IPS-NIHi11 (cell line): Measurements from ENCODE around the gene TNPO2.
A peak's percentile ranks its signal among the peaks of the same experiment; 100 is the strongest.
"Not testable (repeated sequence)": the region's sequence is repeated elsewhere in the genome, so short reads cannot be mapped to it uniquely, and the experiment has no call there.

Source experiments
- DNase-seq: peaks from one replicate; pipeline ENCODE4 v3.0.0; 2012; ENCODE audit warnings: mixed read lengths, low spot score

The TNPO2 gene

DNA sequence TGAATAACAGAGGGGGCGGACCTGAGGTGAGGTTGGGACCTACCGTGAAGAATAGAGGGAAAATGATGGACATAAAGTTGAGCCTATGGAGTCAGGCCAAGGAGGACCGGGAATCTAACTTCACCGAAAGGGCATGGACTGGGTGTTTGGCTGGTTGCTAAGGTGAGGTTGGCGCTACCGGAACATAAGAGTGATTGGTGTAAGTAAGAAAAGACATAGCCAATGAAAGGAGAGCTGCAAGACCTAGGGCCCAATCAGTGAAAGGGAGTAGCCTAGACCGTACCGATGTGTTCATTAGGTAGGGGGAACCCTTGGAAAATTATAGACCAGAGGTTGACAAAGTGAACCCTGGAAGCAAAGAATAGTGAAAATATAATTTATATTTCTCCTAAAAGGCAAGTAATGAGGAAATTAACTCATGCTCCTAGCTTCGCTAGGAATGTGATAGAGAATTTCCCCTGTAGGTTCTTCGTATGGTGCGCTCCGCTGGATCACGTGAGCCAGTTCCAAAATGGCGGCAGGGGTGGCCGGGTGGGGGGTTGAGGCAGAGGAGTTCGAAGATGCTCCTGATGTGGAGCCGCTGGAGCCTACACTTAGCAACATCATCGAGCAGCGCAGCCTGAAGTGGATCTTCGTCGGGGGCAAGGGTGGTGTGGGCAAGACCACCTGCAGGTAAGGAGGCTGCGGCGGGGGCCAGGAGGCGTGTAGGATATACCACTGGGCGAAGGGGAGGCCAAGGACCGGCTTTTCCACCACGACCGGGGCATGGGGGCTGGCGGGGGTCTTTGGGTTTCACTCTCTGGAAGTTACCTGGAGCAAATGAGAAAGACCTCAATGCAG, 13.5 kb upstream of the TNPO2 start, which contains the start of gene GET3:
TSS of gene GET3 (plus strand) at position 503 of the 840 bp plus-strand sequence. CDS start at position 512, 9 bp downstream.
- DNase-seq, result peak; percentile 92

DNA sequence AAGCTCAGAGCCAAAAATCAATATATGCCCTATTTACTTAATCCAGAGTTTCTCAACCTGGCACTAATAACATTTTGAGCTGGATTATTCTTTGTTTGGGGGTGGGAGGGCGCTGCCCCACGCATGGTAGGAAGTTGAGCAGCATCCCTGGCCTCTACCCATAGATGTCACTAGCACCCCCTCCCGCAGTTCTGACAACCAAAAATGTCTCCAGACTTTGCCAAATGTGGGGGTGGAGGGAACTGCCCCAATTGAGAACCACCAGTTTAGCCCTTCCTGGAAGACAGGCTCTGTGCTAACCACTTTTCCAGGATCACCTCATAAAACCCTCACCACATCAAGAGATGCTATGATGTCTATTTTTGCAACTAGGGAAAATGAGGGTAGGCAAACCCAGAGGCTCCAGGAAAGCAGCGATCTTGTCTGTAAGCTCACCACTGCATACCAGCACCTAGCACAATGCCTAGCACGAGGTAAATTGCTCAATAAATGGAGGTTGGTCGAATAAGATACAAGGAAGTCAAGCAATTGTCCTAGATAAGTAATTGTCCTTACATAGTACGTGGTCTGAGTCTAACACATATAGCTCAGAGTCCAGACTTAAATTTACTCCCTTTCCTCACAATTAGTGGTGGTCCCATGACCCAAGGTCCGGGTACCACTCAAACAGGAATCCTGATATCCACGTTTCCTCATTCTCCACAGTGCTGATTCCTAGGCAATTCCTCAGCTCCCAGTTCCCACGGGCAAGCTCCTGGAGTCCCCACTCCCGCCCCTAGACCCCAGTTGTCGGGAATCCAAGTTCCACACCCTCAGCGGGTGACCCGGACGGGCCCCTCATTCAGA, 9.9 kb upstream of the TNPO2 start:
- peak; percentile 50 for DNase-seq

DNA sequence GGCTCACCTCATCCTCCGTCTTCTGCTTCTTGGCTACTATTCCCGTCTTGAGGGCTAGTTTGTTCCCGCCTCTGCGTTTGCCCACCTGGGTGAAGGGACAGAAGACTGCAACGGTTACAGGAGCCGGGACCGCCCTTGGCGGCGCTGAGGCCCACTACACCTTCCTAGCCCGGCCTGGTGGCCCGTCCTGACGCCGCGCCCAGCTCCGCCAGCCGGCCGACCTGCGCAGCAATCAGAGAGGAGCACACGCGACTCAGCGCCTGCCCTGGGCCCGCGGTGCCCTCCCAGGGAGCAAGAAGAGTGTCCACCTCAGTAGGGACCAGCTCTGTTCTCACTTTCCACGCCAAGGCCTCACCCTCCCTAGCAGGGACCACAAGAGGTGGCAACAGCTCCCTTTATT, 7.6 kb upstream of the TNPO2 start:
- no peak for DNase-seq

DNA sequence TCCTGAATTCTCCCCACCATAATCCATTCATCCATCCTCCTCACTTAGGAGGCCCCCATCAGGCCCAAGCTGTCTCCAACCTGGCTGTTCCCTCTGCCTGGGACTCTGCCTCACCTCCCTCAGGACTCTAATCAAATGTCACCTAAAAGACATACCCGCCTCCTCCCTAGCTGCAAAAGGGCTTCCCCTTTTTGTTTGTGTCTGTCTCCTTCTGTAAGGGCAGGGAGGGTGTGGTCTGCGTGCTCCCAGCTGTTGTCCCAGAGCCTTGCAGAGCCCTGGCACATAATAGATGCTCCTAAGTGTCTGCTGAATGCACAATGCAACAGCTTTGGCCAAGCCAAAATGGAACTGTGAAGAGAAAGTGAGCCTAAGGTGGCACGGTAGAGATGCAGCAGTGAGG, 6.3 kb upstream of the TNPO2 start:
- DNase-seq, result no peak

DNA sequence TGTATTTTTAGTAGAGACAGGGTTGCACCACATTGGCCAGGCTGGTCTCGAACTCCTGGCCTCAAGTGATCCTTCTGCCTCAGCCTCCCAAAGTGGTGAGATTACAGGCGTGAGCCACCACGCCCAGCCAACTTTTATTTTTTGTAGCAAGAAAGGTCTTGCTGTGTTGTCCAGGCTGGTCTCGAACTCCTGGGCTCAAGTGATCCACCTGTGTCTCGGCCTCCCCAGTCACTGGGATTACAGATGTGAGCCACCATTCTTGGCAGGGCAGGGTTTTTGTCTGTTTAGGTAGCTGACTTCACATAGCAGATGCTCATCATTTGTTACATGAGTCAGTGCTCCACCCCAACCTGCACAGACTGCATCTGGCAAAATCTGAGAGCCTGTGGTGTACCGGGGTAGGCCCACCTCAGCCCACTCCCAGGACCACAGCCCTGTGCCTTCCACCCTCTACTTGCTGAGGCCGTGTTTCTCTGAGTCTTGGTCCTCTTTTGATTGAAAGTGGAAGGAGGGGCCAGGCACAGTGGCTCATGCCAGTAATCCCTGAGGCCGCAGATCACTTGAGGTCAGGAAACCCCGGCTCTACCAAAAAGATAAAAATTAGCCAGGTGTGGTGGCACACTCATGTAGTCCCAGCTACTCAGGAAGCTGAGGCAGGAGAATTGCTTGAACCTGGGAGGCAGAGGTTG, 4.2 kb upstream of the TNPO2 start:
- DNase-seq, result no peak

- DNase-seq, result no peak
These were observed 3.2 kb upstream of the TNPO2 start for GRCh38 chr19:12726988-12727316.

GRCh38 chr19:12725612-12726011, 1.9 kb upstream of the TNPO2 start:
- DNase-seq, result not testable (repeated sequence)

DNA sequence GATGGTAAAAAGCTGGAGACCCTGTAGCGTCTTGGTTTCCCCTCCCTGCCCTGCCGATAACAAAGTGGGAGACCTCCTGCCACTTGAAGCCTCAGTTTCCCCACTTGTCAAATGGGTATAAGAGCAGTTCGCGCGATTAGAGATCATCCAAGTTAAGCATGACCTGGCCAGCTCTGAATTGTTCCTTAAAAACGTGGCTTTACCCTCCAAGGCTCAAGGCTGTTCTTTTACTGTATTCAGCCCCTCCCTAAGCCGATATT, 421 bp downstream of the TNPO2 start:
- no peak for DNase-seq

DNA sequence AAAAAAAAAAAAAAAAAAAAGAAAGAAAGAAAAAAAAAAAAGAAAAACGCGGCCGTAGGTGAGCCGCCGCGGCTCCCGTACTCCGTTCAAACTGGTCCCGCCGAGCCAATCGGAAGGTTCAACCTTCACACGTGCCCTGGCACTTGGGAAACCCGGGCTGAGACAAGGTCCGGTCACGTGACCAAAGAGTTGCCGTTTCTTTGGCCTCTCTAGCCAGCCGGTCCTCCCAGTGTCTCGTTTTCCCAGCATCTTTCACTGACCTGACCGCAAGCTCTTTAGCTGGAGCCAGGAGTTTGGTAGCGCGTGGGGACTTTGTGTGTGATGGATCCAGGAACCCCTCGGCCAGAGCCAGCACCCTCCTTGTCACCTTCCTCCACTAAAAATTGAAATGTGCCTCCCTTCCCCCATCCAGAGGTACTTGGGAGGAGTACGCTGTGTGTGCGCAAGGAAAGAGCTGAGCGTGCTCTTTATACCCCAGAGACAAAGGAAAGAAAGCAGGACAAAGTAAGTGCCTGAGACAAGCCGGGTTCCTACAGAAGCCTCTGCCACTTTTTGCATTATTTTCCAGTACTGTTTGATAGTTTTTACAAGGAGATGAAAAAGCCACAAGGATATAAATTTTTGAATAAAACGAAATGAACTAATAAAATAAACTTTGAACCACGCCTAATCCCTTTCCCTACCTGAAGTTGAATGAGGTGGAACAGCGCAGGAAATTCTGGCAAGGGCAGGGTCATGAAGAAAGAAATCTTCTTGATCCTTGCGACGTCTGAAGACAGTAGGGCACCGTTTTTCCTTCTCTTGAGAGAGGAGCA, 959 bp downstream of the TNPO2 start:
- DNase-seq, result peak; percentile 94

DNA sequence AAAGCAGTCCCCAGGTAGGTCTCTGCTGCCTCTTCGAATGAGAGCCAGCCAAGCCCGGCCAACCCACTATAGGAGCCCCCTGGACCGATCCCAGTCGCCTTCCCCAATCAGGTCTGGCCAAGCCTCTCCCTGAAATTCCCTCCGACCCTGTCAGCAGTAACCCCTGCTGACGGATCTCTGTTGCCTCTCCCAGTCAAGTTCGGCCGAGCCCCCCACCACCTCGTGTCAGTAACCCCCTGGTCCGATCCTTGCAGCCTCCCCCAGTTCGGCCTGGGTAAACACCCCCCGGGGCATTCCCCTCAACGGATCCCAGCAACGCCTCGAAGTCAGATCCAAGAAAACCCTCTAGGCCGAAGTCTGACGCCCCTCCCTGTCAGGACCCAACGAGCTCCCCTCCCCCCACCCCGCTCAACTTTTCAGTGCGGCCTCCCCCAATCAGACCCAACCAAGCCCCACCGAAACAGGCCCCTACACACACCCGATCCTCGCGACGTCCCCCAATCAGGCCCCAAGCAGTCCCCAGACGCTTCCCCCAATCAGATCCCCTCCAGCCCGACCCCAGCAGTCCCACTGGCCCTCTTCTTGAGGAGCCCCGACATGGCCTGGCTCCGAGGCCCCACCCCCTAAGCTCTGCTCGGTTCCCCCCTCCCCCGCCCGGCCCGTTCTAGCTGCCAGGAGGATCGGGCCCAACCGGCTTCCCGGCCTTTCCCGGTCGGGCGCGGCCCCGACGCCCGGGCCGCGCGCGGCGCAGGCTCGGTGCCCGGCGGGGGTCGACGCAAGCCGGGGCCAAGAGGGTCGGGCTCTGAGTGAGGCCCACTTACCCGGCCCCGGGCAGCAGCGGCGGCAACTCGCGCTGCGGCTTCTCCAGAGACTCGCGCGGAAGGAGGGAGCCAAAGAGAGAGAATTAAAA, 1.8 kb downstream of the TNPO2 start:
- peak; percentile 87 for DNase-seq

- no peak for DNase-seq
These were observed 2.7 kb downstream of the TNPO2 start for GRCh38 chr19:12720851-12721655.

- no peak for DNase-seq
These were observed 3.4 kb downstream of the TNPO2 start for GRCh38 chr19:12720296-12720695.

DNA sequence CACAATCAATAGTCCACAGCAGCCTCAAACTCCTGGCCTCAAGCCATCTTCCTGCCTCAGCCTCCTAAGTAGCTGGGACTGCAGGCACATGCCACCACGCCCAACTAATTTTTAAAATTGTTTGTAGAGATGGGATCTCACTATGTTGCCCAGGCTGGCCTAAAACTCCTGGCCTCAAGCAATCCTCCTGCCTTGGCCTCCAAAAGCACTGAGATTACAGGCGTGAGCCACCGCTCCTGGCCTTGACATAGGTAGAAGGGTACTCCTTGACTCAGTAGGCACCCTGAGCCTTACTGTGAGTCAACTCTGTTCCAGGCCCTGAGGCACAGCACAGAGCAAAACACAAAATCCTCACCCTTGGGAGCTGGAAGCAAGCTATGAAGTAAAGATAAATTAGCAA, 7.8 kb downstream of the TNPO2 start:
- no peak for DNase-seq

DNA sequence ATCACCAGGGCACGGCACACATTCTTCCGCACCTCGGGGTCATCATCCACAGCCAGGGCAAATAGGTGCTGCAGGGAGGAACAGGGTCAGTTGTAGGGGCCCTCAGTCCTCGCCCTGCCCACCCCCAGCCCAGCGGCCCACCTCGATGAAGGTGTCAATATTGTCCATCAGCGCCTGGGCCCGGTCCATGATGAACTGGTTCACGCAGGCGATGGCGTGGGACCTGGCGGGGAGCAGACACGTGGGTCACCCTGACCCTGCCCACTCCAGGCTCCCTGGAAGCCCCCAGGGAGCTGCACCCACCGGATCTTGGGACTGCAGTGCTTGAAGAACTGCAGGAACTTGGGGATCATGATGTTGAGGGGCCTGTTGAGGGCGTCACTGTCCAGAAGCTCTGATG, 8.6 kb downstream of the TNPO2 start:
- DNase-seq, result no peak

- DNase-seq, result not testable (repeated sequence)
These were observed 10.4 kb downstream of the TNPO2 start for GRCh38 chr19:12713304-12713703.

- not testable (repeated sequence) for DNase-seq
These were observed 11.7 kb downstream of the TNPO2 start for GRCh38 chr19:12712077-12712476.

- no peak for DNase-seq
These were observed 12.5 kb downstream of the TNPO2 start for GRCh38 chr19:12711187-12711586.

DNA sequence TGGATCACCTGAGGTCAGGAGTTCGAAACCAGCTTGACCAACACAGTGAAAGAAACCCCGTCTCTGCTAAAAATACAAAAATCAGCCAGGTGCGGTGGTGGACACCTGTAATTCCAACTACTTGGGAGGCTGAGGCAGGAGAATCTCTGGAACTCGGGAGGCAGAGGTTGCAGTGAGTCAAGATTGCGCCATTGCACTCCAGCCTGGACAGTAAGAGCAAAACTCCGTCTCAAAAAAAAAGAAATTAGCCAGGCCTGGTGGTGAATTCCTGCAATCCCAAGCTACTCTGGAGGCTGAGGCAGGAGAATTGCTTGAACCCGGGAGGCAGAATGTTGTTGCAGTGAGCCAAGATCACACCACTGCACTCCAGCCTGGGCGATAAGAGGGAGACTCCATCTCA, 15.1 kb downstream of the TNPO2 start:
- no peak for DNase-seq

GRCh38 chr19:12706332-12706718, 17.4 kb downstream of the TNPO2 start:
- DNase-seq, result no peak
